Fibroblast of the aortic adventitia (primary cell): Measurements from ENCODE around the gene ZNF593. TPM values are rescaled to one million over a fixed set of nuclear protein-coding genes. Genes with fewer than 3 reads are reported as not detected.

Source experiments
- DNase-seq: peaks from one replicate; pipeline ENCODE4 v3.0.0-alpha.2; 2010; ENCODE audit warnings: low read depth
- H3K4me3 ChIP-seq: 2 replicates; pipeline ENCODE4 v1.5.1; 2011; ENCODE audit warnings: low read depth, mild to moderate bottlenecking, control low read depth, low read length, moderate library complexity
- CTCF ChIP-seq: IDR thresholded peaks from 2 replicates; pipeline ENCODE4 v1.5.1; 2011; ENCODE audit warnings: mild to moderate bottlenecking, low read length, control low read depth, inconsistent platforms; ENCODE audit not compliant: insufficient read depth
- total RNA-seq: library from RNA; depleted of rRNA; stranded (reverse); fragments of >200 nt; gene quantifications from 2 replicates; pipeline ENCODE4 v1.2.3, GENCODE V29; 2012; ENCODE audit warnings: low replicate concordance

ZNF593 gene
- 19.4 and 42.4 TPM in 2 replicates for total RNA-seq

- H3K4me3 ChIP-seq: peak within 1 kb of the TSS; percentile 89
- TF ChIP-seq CTCF: peak; percentile 82
- DNase-seq: peak; percentile 87
These were observed at the start of gene ZNF593 for GRCh38 chr1:26169669-26170471. Gene ZNF593, plus strand, starts transcription at chr1:26169908. Its CDS starts 76 bp downstream, at chr1:26169984.

GRCh38 chr1:26121854-26122773, 47.6 kb upstream of the ZNF593 start:
- no peak for DNase-seq
- H3K4me3 ChIP-seq: no peak overlapping the region
- TF ChIP-seq CTCF: no peak

GRCh38 chr1:26122988-26123973, 46.4 kb upstream of the ZNF593 start:
- peak; percentile 53 for DNase-seq
- no peak overlapping the region for H3K4me3 ChIP-seq
- TF ChIP-seq CTCF: no peak

GRCh38 chr1:26124418-26125331, 45.0 kb upstream of the ZNF593 start:
- DNase-seq: no peak
- TF ChIP-seq CTCF: no peak
- no peak overlapping the region for H3K4me3 ChIP-seq

- TF ChIP-seq CTCF: no peak
- H3K4me3 ChIP-seq: no peak overlapping the region
- DNase-seq: no peak
These were observed 44.3 kb upstream of the ZNF593 start for GRCh38 chr1:26125382-26125781.
